Measurements from ENCODE around the gene XAGE3.
A peak's percentile ranks its signal among the peaks of the same experiment; 100 is the strongest.
"Not testable (repeated sequence)": the region's sequence is repeated elsewhere in the genome, so short reads cannot be mapped to it uniquely, and the experiment has no call there.

XAGE3 gene

DNA sequence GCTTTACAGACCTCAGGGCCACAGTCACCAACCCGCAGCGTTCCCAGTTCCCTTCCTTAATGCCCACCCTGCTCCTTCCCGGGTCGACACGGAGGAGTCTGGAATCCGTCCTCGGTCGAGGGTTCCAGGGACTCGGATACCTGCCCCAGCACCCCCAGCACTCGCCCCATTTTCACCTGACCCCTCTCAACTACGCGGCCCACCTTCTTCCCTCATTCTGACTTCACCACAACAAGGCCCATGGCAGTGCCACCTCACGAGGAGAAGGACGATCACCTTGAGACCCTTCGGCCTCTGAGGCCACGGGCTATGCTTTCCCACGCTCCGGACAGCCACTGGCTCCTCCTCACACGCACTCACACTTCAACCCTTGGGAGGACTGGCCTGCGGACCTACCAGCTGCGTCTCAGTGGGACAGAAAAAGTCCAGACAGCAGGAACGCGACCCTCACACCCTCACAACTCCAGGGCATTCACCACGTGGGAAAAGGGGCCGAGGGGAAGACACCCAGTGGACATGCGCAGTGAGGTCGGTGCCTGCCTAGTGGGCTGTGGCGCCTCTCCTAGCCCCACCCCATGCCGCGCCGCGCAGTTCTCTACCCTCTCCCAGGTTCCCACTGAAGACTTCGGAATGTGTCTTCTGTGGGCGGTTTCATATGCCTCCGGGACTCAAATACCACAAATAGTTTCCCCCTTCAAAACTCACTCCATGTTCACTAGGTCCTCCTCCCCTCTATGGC lies at the start of gene XAGE3:
Gene XAGE3, minus strand, starts transcription at position 474 of the 739 bp plus-strand sequence. CDS start 950 bp downstream, outside the sequence.
- no peak for DNase-seq

- DNase-seq: not testable (repeated sequence)
These were observed 46.8 kb upstream of the XAGE3 start for GRCh38 chrX:52914704-52915103.

DNA sequence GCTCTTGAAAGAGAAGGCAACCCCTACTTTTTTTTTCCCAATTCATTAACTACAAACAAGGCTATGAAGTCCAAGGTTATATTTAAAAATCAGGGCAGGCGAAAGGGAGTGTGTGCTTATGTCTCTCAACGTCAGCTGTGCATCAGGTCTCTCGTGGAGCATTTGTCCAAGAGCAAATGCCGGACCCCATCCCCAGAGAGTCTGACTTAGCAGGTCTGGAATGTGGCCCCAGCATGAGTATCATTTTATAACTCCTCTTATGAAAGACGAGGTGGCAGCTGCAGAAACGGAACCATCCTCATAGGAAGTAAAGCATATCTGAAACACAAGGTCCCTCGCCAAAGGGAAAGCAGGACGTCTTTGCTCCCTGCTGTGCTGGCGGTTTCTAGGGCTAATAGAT lies 45.8 kb upstream of the XAGE3 start:
- not testable (repeated sequence) for DNase-seq

DNA sequence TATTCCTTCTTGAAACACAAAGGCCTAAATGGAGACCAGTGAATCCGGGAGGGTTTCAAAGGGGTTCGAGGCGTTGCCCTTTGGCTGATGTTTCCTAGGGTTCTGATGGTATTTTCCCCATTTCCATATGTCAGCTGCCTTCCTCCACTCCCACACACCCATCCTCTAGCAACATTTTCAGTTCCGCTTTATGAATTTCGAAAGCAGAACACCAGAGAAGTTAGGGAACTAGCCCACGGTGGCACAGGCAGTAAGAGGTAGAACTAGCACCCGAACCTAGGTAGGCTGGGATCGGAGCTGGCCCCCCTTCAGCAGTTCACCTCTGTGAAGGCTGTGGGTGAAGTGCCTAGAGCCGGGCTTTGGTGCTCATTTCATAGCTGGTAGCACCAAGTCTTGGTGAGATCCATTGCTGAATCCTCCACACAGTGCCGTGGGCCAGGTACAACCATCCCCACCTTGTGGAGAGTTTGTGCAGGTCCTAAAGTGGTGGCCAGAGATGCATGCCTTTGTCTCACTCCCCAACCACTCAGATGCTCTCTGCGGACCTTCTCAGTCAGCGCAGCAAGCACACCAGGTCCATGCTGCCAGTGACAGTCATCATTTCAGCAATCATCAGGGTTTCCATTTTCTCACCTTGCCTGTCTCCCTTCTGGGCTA lies 41.6 kb upstream of the XAGE3 start:
- DNase-seq: not testable (repeated sequence)

DNA sequence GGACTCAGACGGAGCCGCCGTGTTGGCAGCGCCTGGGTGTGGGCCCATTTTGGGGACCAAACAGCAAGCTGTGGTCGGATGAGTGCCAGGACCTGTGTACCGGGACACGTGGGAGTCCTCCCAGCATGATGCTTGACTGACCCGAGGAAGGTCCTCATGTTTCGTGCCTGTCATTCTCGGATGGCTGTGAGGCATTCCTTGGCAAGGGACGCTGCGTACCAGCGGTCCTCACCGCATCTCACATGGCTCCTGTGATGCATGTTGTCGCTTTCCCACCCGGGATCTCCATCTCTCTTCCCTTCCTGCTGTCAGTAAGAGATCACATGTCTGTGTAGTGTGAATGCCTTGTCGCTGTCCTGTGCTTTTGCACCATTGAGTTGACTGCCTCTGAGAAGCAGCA lies 40.0 kb upstream of the XAGE3 start:
- DNase-seq: not testable (repeated sequence)

GRCh38 chrX:52907137-52907536 lies 39.3 kb upstream of the XAGE3 start:
- DNase-seq: not testable (repeated sequence)

- not testable (repeated sequence) for DNase-seq
These were observed 38.2 kb upstream of the XAGE3 start for GRCh38 chrX:52906072-52906471.

DNA sequence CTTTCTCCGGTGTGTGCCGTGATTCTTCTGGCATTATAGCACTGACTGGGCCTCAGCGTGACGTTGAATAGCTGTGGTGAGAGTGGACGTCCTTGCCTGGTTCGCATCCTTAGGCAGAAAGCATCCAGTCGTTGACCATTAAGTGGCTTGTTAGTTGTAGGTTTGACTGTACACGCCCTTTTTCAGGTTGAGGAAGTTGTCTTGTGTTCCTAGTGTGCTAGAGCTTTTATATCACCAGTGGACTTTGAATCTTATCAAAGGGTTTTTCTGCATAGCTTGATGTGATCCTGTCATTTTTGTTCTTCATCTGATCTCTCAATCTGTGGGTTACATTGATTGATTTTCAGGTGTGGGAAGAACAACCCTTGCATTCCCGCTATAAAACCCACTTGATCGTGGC lies 37.6 kb upstream of the XAGE3 start:
- DNase-seq: not testable (repeated sequence)

GRCh38 chrX:52896855-52897709 lies 29.2 kb upstream of the XAGE3 start, which contains the start of gene FAM156B:
TSS of gene FAM156B (plus strand) at chrX:52897330. CDS start at chrX:52907226, 9,896 bp downstream.
- DNase-seq: not testable (repeated sequence)

DNA sequence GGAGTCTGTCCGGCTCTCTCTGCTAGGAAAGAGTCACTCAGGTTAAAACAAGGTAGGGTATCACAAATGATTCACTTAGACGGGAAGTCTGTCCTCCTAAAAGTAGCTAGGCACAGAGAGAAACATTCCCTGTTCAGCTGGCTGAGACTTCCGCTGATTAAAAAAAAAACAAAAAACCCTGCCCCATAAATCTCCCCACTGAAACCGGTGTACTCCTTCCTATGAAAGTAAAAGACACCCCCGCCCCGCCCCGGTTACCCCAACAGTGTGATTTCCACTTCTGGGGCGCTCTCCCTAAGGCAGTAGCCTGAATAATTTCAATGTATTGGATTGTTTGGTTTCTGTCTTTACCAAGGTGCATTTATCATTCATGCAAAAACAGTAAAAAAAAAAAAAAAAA lies 28.6 kb upstream of the XAGE3 start:
- DNase-seq: not testable (repeated sequence)

- not testable (repeated sequence) for DNase-seq
These were observed 20.2 kb upstream of the XAGE3 start for GRCh38 chrX:52888090-52888489.

- not testable (repeated sequence) for DNase-seq
These were observed 19.6 kb upstream of the XAGE3 start for GRCh38 chrX:52887459-52887858.

DNA sequence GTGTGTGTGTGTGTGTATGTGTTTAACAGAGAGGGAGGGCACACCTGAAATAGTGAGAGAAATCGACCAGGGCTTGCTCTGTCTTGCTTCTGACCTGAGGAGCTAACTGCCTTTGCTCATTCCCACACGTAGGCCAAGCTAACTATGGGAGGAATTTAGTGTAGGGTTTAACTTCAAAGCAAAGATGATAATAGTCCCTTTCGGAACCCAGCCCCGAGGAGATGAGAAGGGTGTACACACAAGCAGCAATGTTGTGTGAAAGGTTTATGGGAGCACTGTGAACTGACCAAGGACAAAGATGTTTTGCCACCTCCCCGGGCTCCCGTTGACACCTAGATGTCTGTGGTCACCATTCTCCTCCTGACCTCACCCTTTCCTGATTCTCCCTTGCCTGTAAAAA lies 8.5 kb upstream of the XAGE3 start:
- not testable (repeated sequence) for DNase-seq

GRCh38 chrX:52875436-52875835 lies 7.6 kb upstream of the XAGE3 start:
- DNase-seq: not testable (repeated sequence)

DNA sequence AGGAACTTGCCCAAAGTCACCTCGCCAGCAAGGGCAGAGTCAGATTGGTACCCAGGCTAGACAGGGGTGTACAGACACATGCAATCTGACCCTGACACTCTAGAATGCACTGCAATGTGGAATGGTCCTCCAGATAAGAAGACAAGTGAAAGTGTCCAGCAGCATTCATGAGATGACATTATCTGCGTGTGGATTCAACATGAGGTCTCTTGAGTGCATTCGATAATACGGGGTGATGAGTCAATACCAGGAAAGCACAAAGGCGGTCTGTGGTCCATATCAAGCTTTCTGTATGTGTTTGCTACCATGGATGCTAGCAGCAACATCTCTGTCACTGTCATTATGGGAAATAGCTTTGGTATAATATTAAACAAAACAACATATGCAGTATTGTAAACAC lies 6.8 kb upstream of the XAGE3 start:
- DNase-seq: no peak

DNA sequence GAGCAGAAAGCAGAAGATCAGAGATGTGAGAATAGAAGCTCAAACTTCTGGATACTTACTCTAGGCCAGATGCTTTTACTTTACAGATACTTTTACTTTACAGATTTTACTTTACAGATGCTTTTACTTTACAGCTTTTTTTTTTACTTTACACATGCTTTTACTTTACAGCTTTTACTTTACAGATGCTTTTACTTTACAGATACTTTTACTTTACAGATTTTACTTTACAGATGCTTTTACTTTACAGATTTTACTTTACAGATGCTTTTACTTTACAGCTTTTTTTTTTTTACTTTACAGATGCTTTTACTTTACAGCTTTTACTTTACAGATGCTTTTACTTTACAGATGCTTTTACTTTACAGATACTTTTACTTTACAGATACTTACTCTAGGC lies 5.9 kb upstream of the XAGE3 start:
- DNase-seq: not testable (repeated sequence)

- DNase-seq: no peak
These were observed 2.2 kb upstream of the XAGE3 start for GRCh38 chrX:52870046-52870445.

GRCh38 chrX:52865343-52865998 lies 2.4 kb downstream of the XAGE3 start:
- peak; percentile 3 for DNase-seq

- not testable (repeated sequence) for DNase-seq
These were observed 10.8 kb downstream of the XAGE3 start for GRCh38 chrX:52856991-52857525.

DNA sequence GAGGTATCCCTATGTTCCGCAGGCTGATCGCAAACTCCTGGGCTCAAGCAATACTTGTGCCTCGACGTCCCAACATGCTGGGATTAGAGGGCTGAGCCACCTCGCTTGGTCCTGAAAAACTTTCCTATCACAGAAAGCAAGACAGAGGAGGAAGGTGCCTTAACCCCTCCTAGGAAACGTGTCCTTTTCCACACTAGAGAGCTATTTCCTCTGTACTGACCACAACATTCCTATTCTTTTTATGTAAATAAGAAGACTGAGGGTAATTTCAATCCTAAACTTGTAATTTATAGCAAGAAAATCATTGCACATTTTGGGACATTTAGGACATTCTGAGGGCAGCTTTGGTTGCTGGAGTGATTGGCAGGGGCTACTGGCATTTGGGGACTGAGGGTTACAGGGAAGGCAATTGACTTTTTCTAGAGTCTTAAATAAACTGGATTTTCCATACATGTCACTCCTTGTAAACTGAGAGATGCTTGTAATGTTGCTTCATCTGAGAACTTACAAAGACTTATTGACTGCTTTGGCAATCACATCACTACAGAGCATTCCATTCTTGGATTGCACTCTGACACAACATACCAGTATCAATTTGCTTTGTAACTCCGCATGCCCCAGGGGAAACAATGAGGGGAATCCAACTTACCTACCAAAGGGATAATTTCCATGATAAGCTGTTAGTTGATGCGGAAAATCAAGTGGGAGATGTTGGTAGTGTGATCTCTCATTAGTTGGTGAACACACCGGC lies 15.6 kb downstream of the XAGE3 start:
- DNase-seq: peak; percentile 38

DNA sequence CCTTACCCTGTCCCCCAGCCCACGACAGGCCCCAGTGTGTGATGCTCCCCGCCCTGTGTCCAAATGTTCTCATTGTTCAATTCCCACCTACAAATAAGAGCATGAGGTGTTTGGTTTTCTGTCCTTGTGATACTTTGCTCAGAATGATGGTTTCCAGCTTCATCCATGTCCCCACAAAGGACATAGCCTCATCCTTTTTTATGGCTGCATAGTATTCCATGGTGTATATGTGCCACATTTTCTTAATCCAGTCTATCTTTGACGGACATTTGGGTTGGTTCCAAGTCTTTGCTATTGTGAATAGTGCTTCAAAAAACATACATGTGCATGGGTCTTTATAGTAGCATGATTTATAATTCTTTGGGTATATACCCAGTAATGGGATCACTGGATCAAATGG lies 24.3 kb downstream of the XAGE3 start:
- DNase-seq: not testable (repeated sequence)

- no peak for DNase-seq
These were observed 28.7 kb downstream of the XAGE3 start for GRCh38 chrX:52839137-52839536.

Measured in fibroblast of skin of right biceps (primary cell).